Activated CD4-positive, CD25-positive, alpha-beta regulatory T cell treated with anti-CD3 and anti-CD28 coated beads, Interleukin-2, amount 50 U/mL, for 16 hours (primary cell): ENCODE data around the gene NFATC4.

Source experiments
- DNase-seq: peaks from one replicate; pipeline ENCODE4 v3.0.0-alpha.2; 2020; ENCODE audit warnings: low read depth, low spot score

NFATC4 gene

GRCh38 chr14:24388474-24389179 is 20.6 kb downstream of the NFATC4 start:
- no peak for DNase-seq

DNA sequence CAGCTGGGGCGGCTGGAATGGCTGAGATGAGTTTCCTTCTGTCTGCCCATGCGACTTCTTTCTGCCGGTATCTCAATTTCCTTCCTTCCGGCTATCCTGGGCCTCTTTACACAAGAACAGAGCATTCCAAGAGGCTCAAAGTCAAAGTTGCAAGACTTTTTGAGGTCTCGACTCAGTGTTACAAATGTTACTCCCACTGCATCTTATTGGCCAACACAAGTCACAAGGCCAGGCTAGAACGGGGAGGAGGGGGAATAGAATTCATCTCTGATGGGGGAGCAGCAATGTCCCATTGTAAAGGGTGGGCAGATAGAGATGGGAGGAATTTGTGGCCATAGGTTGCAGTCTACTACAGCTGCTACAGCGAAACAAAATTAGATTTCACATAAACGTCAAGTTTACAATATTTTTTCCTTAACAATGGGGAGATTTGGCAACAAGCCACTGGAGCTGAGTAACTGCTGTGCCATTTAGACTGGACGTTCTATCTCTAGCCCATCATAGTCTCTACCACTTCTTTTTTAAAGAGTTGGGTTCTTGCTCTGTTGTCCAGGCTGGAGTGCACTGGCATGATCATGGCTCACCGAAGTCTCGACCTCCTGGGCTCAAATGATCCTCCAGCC is 21.4 kb downstream of the NFATC4 start:
- DNase-seq: no peak

GRCh38 chr14:24390701-24391468 is 22.9 kb downstream of the NFATC4 start:
- DNase-seq: no peak

GRCh38 chr14:24392325-24393091 is 24.5 kb downstream of the NFATC4 start:
- no peak for DNase-seq

GRCh38 chr14:24394275-24394674 is 26.3 kb downstream of the NFATC4 start:
- DNase-seq: no peak

- no peak for DNase-seq
These were observed 27.9 kb downstream of the NFATC4 start for GRCh38 chr14:24395609-24396582.

- DNase-seq: no peak
These were observed 29.8 kb downstream of the NFATC4 start for GRCh38 chr14:24397639-24398292.

GRCh38 chr14:24398293-24398652 is 30.3 kb downstream of the NFATC4 start:
- DNase-seq: no peak

DNA sequence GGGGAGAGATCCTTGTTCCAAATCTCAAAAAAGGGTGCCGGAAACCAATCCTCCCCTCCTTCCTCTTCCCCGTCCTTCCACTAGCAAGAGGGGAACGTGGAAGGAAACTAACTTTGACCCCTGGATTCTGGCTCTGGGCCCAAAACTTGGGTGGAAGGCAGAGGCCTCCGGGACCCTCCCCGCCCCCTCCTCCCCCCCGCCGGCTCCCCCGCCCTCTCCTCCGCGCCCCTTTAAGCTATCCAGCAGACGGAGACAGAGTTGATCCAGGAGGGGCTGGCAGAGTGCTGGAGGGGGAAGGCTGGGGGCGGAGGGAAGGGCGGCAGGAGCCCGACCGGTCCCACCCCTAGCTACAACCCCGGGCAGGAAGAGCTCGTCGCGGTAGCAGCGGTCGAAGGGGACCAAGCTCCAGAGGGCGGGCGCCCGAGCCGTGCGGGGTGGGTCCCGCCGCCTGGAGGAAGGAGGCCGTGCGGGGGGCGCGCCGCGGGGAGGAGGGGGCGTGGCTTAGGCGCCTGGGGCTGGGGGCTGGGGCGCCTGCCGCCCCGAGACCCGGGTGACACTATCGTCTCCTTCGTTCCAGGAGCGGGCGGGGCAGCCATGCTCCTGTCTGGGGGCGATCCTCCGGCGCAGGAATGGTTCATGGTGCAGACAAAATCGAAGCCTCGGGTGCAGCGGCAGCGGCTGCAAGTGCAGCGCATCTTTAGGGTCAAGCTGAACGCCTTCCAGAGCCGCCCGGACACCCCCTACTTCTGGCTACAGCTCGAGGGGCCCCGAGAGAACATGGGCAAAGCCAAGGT is 30.9 kb downstream of the NFATC4 start, which contains the start of gene NYNRIN:
NYNRIN (plus strand) TSS at position 351 of the 794 bp plus-strand sequence; CDS start at position 595, 244 bp downstream.
- DNase-seq: no peak

GRCh38 chr14:24399447-24399822 is 31.5 kb downstream of the NFATC4 start:
- DNase-seq: no peak

- DNase-seq: no peak
These were observed 32.2 kb downstream of the NFATC4 start for GRCh38 chr14:24399999-24400718.

GRCh38 chr14:24401810-24402702 is 34.1 kb downstream of the NFATC4 start:
- no peak for DNase-seq

DNA sequence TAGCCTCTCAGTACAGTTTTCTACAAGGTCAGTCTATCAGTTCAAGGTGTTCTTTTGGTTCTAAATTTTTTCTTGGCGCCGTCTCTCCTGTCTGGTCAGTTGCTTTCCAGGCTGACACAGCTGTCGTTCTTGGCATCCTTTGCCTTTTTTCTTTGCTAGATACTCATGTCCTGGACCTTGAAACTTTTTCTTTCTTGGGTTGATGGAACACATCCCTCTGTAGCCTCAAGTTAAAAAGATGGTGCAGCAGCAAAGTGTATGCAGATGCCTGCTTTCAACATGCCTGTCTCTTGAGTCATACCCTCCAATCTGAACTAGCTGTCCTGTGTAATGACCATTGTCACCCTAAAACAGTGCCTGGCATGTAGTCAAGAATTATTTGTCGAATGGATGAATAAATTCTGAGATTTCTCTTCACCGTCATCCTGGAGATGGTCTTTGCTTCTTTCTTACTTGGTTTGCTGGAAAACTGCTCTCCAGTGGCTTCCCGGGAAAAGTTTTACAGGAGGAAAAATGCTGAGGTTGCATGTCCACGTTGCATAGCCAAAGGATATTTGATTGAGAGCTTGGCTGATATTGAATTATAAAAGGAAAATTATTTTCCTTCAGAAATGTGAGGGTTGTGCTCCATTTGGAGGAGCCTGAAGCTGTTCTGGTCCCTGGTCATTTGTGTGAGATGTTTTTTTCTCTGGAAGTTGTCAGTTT is 35.5 kb downstream of the NFATC4 start:
- no peak for DNase-seq

DNA sequence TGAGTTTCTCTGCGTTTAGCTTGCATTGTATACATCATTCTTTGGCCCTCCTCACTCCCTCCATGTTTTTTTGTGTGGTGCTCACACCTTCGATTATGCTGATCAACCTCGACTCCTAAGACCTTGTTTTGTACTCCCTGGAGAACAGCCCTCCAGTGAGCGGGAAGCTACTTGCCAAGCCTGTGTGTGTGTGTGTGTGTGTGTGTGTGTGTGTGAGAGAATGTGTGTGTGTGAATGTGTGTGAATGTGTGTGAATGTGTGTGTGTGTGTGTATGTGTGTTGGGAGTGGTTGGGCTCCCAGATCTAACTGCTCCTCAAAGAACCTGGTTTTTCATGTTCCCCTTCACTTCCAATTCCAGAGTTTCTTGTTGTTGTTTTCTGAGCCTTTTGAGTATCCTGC is 36.8 kb downstream of the NFATC4 start:
- no peak for DNase-seq

- DNase-seq: no peak
These were observed 38.4 kb downstream of the NFATC4 start for GRCh38 chr14:24406416-24406815.

DNA sequence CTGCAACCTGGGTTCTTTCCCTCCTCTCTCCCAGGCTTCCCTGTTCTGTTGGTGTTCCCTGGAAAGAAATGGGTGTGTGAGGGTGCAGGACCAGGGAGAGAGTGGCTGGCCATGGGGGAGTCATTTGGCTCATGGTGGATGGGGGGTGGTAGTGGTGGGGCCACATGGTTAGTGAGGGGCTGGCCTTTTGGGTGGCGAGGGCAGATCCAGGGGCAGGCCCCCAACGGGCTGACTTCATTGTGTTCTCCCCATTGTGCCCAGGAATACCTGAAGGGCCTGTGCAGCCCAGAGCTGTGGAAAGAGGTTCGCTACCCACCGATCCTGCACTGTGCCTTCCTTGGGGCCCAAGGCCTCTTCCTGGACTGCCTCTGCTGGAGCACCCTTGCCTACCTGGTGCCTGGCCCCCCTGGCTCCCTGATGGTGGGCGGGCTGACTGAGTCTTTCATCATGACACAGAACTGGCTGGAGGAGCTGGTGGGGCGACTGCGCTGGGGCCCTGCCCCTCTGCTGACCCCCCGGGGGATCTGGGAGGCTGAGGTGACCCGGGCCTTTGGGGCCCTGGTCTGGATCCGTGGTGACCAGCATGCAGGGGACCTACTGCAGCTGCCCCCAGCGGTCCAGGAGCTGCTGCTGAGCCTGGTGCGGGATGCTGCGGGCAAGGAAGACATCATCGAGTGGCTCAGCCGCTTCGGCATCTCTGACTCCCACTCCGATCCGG is 39.8 kb downstream of the NFATC4 start:
- DNase-seq: no peak
